HL-60 (cell line): ENCODE measurements around the gene IRF4.
"Not testable (repeated sequence)": the region's sequence is repeated elsewhere in the genome, so short reads cannot be mapped to it uniquely, and the experiment has no call there.

ENCODE experiments used
- DNase-seq, 2 experiments: peaks; one replicate each; pipeline ENCODE4 v3.0.0-alpha.2; 2010 to 2020; ENCODE audit warnings: low read depth in 1 of 2, low spot score in 1 of 2
- H3K27ac ChIP-seq: fragments of 250-450 bp; sonication (Bioruptor Pico); replicated peaks from 2 replicates; pipeline ENCODE4 v1.5.1; 2020; ENCODE audit warnings: mild to moderate bottlenecking, moderate library complexity
- H3K27me3 ChIP-seq: fragments of 250-450 bp; sonication (Bioruptor Pico); 2 replicates; pipeline ENCODE4 v1.5.1; 2021; ENCODE audit warnings: mild to moderate bottlenecking, moderate library complexity; ENCODE audit not compliant: insufficient read depth, poor library complexity, severe bottlenecking
- H3K4me3 ChIP-seq: replicated peaks from 2 replicates; pipeline ENCODE4 v1.5.1; 2011; ENCODE audit warnings: mild to moderate bottlenecking, control low read depth, low read length; ENCODE audit not compliant: insufficient read depth
- CTCF ChIP-seq: IDR thresholded peaks from one replicate; pipeline ENCODE4 v1.5.1; 2011; ENCODE audit warnings: low read length, control low read depth, inconsistent platforms; ENCODE audit not compliant: insufficient read depth
- GABPA ChIP-seq: IDR thresholded peaks from 2 replicates; pipeline ENCODE4 v1.6.1; 2012; ENCODE audit warnings: low read depth
- POLR2AphosphoS5 ChIP-seq: IDR thresholded peaks from 2 replicates; pipeline ENCODE4 v1.6.1; 2012; ENCODE audit warnings: low read depth
- REST ChIP-seq: IDR thresholded peaks from 2 replicates; pipeline ENCODE4 v1.6.1; 2012; ENCODE audit warnings: low read depth; ENCODE audit not compliant: insufficient replicate concordance
- SPI1 ChIP-seq: IDR thresholded peaks from 2 replicates; pipeline ENCODE4 v1.6.1; 2012; ENCODE audit warnings: low read depth, mild to moderate bottlenecking, borderline replicate concordance

IRF4 gene

GRCh38 chr6:423055-423798 lies 31.7 kb downstream of the IRF4 start:
- Histone ChIP-seq H3K27ac (no peak overlapping the region), H3K4me3 (no peak overlapping the region), H3K27me3 (no peaks in the 10 kb centered on the region)
- DNase-seq: no peak
- TF ChIP-seq GABPA (no peak), REST (no peak), SPI1 (no peak), CTCF (no peak), POLR2AphosphoS5 (no peak)

- no peak overlapping the region for H3K27ac ChIP-seq
- DNase-seq: no peak
- H3K27me3 ChIP-seq: no peaks in the 10 kb centered on the region
- no peak for TF ChIP-seq GABPA
- no peak for TF ChIP-seq REST
- no peak for TF ChIP-seq CTCF
- no peak for TF ChIP-seq POLR2AphosphoS5
- H3K4me3 ChIP-seq: no peak overlapping the region
These were observed 32.3 kb downstream of the IRF4 start for GRCh38 chr6:423799-424345.

- no peak for DNase-seq
- no peaks in the 10 kb centered on the region for H3K27me3 ChIP-seq
- no peak overlapping the region for H3K27ac ChIP-seq
- no peak overlapping the region for H3K4me3 ChIP-seq
- TF ChIP-seq CTCF (no peak), GABPA (no peak), REST (no peak), SPI1 (no peak), POLR2AphosphoS5 (no peak)
These were observed 33.3 kb downstream of the IRF4 start for GRCh38 chr6:424741-425417.

- H3K4me3 ChIP-seq, H3K27ac ChIP-seq, H3K27me3 ChIP-seq, DNase-seq: not testable (repeated sequence)
These were observed 33.9 kb downstream of the IRF4 start for GRCh38 chr6:425418-425788.

- not testable (repeated sequence) for H3K4me3 ChIP-seq, DNase-seq, H3K27ac ChIP-seq, H3K27me3 ChIP-seq
These were observed 34.7 kb downstream of the IRF4 start for GRCh38 chr6:426198-426738.
